Stimulated activated memory B cell treated with anti-CD40 and anti-IgM and Interleukin-4, amounts not matched to agents 10 μg/mL and 1 μg/mL and 100 μg/mL, for 72 hours (primary cell): ENCODE results near the gene GMDS.

ENCODE experiments used
- ATAC-seq: fragments of 150-1000 bp; cut with Tn5 transposase; 2 replicates; pipeline ENCODE4 v1.10.0; 2021
- H3K27ac Mint-ChIP-seq: one replicate; pipeline ENCODE4 v1.8.0; 2022; ENCODE audit warnings: mild to moderate bottlenecking, mixed read lengths
- H3K27me3 Mint-ChIP-seq: one replicate; pipeline ENCODE4 v1.8.0; 2022; ENCODE audit warnings: mixed read lengths
- H3K36me3 Mint-ChIP-seq: one replicate; pipeline ENCODE4 v1.8.0; 2022; ENCODE audit warnings: mixed read lengths
- H3K4me1 Mint-ChIP-seq: one replicate; pipeline ENCODE4 v1.8.0; 2022; ENCODE audit warnings: mixed read lengths
- H3K4me3 Mint-ChIP-seq: one replicate; pipeline ENCODE4 v1.8.0; 2022; ENCODE audit warnings: mild to moderate bottlenecking, moderate library complexity, mixed read lengths
- H3K9me3 Mint-ChIP-seq: one replicate; pipeline ENCODE4 v1.8.0; 2022; ENCODE audit warnings: mixed read lengths

GMDS gene

DNA sequence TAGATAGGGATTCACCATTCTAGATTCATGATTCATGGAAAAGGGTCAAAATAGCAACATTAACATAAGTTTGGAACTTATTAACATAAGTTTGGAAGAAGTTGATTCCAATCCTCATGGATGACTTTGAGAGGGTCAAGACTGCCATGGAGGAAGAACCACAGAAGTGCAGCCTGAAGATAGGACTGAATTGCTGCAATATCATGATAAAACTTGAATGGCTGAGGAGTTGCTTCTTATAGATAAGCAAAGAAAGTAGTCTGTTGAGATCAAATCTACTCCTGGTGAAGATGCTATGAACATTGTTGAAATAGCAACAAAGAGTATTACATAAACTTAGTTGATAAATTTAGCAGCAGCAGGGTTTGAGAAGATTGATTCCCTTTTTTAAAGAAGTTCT lies 62.2 kb downstream of the GMDS start:
- no peaks in the 10 kb centered on the region for H3K27me3 Mint-ChIP-seq
- no peak overlapping the region for H3K27ac Mint-ChIP-seq
- no peak overlapping the region for H3K4me3 Mint-ChIP-seq
- peaks cover 14% of the 10 kb centered on the region for H3K4me1 Mint-ChIP-seq
- no peak for ATAC-seq
- H3K9me3 Mint-ChIP-seq = peaks cover 3% of the 10 kb centered on the region
- H3K36me3 Mint-ChIP-seq = peaks cover 2% of the 10 kb centered on the region

DNA sequence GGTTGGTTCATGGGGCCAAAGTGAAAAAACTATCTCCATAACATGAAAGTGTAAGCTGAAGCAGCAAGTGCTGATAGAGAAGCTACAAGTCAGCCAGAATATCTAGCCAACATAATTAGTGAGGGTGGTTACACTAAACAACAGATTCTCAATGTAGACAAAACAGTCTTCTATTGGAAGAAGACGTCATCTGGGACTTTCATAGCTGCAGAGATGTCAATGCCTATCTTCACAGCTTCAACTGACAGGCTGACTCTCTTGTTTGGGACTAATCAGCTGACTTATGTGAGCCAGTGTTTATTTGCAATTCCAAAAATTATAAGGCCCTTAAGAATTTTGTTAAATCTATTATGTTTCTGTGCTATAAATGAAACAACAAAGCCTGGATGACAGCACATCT lies 63.2 kb downstream of the GMDS start:
- peaks cover 14% of the 10 kb centered on the region for H3K4me1 Mint-ChIP-seq
- H3K4me3 Mint-ChIP-seq = no peak overlapping the region
- H3K27ac Mint-ChIP-seq = no peak overlapping the region
- peaks cover 10% of the 10 kb centered on the region for H3K9me3 Mint-ChIP-seq
- H3K27me3 Mint-ChIP-seq = no peaks in the 10 kb centered on the region
- H3K36me3 Mint-ChIP-seq = peaks cover 11% of the 10 kb centered on the region
- no peak for ATAC-seq

DNA sequence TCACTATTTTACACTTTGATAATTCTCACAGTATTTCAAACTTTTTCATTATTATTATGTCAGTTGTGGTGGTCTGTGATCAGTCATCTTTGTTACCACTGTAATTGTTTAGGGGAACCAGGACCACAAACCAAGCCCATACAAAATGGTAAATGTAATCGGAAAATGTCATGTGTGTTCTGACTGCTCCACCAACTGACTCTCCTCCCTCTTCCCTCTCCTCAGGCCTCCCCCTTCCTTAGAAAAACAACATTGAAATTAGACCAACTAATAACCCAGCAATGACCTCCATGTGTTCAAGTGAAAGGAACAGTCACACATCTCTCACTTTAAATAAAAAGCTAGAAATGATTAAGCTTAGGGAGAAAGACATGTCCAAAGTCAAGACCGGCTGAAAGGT lies 63.8 kb downstream of the GMDS start:
- no peaks in the 10 kb centered on the region for H3K27me3 Mint-ChIP-seq
- peaks cover 19% of the 10 kb centered on the region for H3K4me1 Mint-ChIP-seq
- H3K36me3 Mint-ChIP-seq = peaks cover 16% of the 10 kb centered on the region
- peaks cover 10% of the 10 kb centered on the region for H3K9me3 Mint-ChIP-seq
- ATAC-seq = no peak
- no peak overlapping the region for H3K27ac Mint-ChIP-seq
- no peak overlapping the region for H3K4me3 Mint-ChIP-seq

DNA sequence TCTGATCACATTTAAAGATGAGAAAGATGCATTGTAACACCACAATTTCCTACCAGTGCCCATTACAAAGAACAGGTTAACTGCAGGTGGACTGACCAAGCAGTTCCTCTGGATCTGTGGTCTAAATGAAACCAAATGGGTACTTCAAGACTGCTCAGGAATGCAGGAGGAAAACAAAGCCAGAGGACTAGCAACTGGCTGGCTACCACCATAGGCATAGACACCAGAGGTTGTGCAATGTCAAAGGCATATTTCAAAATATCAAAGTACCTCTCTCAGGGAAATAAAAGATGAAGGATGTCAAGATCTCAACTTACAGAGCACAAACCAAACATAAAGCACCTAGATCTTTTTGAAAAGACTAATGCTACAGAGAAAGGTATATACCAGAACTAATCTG lies 65.5 kb downstream of the GMDS start:
- ATAC-seq = no peak
- Mint-ChIP-seq H3K27me3 (no peaks in the 10 kb centered on the region), H3K36me3 (peaks cover 17% of the 10 kb centered on the region), H3K9me3 (peaks cover 10% of the 10 kb centered on the region), H3K27ac (no peak overlapping the region), H3K4me3 (no peak overlapping the region), H3K4me1 (peaks cover 21% of the 10 kb centered on the region)

DNA sequence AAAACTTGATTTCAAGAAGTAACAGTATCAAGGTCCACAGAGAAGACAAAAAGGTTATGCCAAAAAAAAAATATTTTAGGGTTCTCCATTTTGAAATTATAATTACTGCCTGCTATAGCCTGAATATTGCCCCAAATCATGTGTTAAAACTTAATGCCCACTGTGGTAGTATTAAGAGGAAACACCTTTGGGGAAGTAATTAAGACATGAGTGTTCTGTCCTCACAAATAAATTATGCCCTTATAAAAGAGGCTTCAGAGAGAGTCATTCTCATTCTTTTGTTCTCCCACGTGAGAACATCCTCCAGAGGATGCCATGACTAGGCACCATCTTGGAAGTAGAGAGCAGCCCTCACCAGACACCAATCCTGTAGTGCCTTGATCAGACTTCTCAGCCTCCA lies 66.2 kb downstream of the GMDS start:
- Mint-ChIP-seq H3K36me3 (peaks cover 17% of the 10 kb centered on the region), H3K27me3 (no peaks in the 10 kb centered on the region), H3K27ac (no peak overlapping the region), H3K9me3 (peaks cover 10% of the 10 kb centered on the region), H3K4me1 (peaks cover 20% of the 10 kb centered on the region), H3K4me3 (no peak overlapping the region)
- no peak for ATAC-seq

DNA sequence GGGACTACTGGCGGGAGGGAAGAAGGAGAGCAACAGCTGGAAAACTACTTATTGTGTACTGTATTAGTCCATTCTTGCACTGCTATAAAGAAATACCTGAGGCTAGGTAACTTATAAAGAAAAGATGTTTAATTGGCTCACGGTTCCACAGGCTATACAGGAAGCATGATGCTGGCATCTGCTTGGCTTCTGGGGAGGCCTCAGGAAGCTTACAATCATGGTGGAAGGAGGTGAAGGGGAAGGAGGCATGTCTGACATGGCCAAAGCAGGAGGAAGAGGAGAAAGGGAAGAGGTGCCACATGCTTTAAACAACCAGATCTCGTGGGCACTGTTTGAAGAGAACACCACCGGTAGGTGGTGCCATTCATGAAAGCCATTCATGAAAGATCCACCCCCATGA lies 67.3 kb downstream of the GMDS start:
- peaks cover 17% of the 10 kb centered on the region for H3K36me3 Mint-ChIP-seq
- H3K27ac Mint-ChIP-seq = no peak overlapping the region
- no peaks in the 10 kb centered on the region for H3K27me3 Mint-ChIP-seq
- H3K9me3 Mint-ChIP-seq = peaks cover 10% of the 10 kb centered on the region
- H3K4me1 Mint-ChIP-seq = peaks cover 22% of the 10 kb centered on the region
- no peak overlapping the region for H3K4me3 Mint-ChIP-seq
- no peak for ATAC-seq

DNA sequence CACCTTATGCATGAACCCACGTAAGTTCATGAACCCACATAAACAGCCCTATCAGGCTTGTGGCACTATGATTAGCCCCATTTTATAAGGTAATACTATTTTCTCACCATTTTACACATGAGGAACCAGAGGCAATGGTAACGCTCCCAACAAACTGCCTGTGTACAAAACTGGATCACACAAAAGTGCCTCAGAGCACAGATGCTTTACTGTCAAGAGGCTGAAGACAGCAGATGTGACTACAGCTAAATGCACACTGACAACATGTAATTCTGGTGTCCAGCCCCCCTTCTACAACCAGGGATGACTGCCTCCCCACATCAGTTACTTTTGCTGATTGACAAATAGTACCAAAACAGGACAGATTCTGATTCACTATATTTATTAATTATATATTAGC lies 69.6 kb downstream of the GMDS start:
- no peaks in the 10 kb centered on the region for H3K27me3 Mint-ChIP-seq
- H3K4me3 Mint-ChIP-seq = no peak overlapping the region
- no peak overlapping the region for H3K27ac Mint-ChIP-seq
- no peak for ATAC-seq
- peaks cover 17% of the 10 kb centered on the region for H3K36me3 Mint-ChIP-seq
- peaks cover 10% of the 10 kb centered on the region for H3K9me3 Mint-ChIP-seq
- H3K4me1 Mint-ChIP-seq = peaks cover 27% of the 10 kb centered on the region

DNA sequence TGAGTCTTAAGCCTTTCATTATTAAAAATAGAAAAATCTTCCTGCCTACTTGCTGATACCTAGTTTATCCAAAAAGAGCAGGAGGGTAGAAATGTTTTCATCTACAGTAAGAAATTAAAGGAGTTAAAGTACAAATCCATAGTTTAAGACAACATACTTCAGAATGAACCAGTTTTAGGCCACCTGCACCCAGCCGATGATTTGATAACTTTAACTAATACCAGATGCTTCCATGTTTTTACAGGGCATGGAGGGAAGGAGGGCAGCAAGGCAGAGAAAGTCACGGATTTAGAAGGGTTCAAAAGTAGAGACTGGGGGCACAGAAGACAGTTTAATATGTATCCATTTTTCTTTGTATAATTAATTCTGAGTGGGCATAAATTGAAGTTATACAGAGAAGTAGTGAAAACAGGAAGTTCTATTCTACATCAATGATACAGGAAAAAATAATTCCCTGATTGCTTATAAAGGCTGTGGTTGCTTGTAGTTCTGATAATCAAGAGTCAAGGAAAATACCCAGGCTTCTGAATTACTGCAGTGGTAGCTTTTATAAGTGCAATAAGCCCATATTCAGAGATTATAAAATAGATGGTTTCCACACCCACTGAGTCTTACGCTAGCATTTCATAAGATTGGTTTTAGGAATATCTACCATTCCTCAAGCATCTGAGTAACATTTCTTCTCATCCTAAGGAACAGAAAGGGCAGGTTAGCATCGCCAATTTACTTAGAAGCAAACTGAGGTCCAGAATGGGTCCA lies 72.0 kb downstream of the GMDS start:
- Mint-ChIP-seq H3K27me3 (no peaks in the 10 kb centered on the region), H3K27ac (no peak overlapping the region), H3K4me1 (peaks cover 27% of the 10 kb centered on the region), H3K9me3 (peaks cover 9% of the 10 kb centered on the region), H3K36me3 (peaks cover 17% of the 10 kb centered on the region), H3K4me3 (no peak overlapping the region)
- ATAC-seq = no peak

DNA sequence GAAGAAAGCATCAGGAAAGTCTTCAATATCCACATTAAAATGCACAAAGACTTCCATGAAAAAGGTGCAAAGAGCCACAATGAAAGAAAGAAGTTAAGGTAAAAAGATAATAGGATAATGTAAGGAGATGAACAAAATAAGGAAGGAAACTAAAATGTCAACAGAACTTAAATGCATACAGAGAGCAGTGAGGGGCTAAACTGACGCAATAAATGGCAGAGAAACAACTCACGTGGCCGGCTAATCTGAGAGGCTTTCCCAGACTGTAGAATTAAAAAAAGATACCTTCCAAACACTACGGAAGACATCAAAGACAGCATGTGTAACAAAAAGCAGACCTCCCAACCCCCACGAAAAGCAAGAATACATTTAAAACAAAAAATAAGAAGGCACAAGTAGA lies 73.7 kb downstream of the GMDS start:
- H3K27me3 Mint-ChIP-seq = no peaks in the 10 kb centered on the region
- H3K4me3 Mint-ChIP-seq = no peak overlapping the region
- H3K27ac Mint-ChIP-seq = no peak overlapping the region
- H3K36me3 Mint-ChIP-seq = peaks cover 3% of the 10 kb centered on the region
- no peak for ATAC-seq
- H3K9me3 Mint-ChIP-seq = no peaks in the 10 kb centered on the region
- H3K4me1 Mint-ChIP-seq = peaks cover 23% of the 10 kb centered on the region

DNA sequence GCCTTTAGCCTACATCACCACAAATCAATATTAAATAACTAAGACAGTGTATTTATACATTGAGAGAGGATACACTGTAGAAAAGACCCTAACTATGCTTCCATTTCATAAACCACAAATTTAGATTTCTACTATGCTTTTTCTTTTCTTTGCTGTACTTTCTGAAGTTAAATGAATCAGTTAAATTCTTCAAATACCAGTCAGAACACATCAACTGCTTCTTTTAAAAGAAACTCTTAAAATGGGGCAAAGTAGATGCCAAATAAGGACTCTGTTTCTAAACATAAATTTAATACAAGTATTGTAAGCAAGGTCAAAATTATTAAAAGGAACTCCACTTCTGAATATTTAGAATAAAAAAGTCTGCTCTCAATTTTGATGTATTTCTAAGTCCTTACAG lies 76.9 kb downstream of the GMDS start:
- ATAC-seq = no peak
- H3K27me3 Mint-ChIP-seq = no peaks in the 10 kb centered on the region
- peaks cover 5% of the 10 kb centered on the region for H3K9me3 Mint-ChIP-seq
- no peak overlapping the region for H3K27ac Mint-ChIP-seq
- no peak overlapping the region for H3K4me3 Mint-ChIP-seq
- no peaks in the 10 kb centered on the region for H3K36me3 Mint-ChIP-seq
- peaks cover 20% of the 10 kb centered on the region for H3K4me1 Mint-ChIP-seq

DNA sequence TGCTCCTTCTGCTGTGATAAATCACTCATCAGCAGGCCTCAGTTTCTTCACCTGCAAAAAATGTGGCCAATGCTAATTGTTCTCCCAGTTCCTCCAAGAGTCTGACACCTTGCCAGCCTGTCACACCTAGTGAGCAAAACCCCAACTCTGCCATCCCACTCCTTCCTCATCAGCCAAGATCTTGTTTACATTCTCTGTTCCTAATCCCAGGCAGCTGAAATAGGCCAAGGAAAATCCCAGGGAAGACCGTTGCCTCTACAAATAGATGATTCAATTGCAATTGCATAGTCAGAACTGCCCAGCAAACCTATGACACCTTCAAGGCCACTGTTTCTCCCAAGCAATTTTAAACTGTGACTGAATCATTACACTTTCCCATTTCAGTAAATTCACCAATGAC lies 78.7 kb downstream of the GMDS start:
- no peak overlapping the region for H3K27ac Mint-ChIP-seq
- H3K36me3 Mint-ChIP-seq = no peaks in the 10 kb centered on the region
- H3K9me3 Mint-ChIP-seq = peaks cover 8% of the 10 kb centered on the region
- H3K27me3 Mint-ChIP-seq = no peaks in the 10 kb centered on the region
- H3K4me1 Mint-ChIP-seq = peaks cover 26% of the 10 kb centered on the region
- no peak overlapping the region for H3K4me3 Mint-ChIP-seq
- no peak for ATAC-seq

DNA sequence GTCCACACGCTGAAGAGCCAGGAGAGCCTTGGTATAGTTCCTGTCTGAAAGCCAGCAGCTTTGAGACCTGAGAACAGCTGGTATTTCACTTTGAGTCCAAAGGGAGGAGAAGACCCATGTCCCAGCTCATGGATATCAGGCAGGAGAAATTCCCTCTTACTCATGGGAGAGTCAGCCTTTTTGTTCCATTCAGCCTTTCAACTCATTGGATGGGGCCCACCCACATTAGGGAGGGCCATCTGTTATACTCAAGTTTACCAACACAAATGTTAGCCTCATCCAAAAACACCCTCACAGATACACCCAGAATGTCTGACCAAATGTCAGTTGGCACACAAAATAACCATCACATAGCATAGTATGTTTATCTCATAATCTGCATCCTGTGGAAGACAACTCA lies 80.1 kb downstream of the GMDS start:
- no peak overlapping the region for H3K27ac Mint-ChIP-seq
- H3K9me3 Mint-ChIP-seq = peaks cover 8% of the 10 kb centered on the region
- peaks cover 25% of the 10 kb centered on the region for H3K4me1 Mint-ChIP-seq
- H3K4me3 Mint-ChIP-seq = no peak overlapping the region
- no peaks in the 10 kb centered on the region for H3K27me3 Mint-ChIP-seq
- H3K36me3 Mint-ChIP-seq = no peaks in the 10 kb centered on the region
- no peak for ATAC-seq

DNA sequence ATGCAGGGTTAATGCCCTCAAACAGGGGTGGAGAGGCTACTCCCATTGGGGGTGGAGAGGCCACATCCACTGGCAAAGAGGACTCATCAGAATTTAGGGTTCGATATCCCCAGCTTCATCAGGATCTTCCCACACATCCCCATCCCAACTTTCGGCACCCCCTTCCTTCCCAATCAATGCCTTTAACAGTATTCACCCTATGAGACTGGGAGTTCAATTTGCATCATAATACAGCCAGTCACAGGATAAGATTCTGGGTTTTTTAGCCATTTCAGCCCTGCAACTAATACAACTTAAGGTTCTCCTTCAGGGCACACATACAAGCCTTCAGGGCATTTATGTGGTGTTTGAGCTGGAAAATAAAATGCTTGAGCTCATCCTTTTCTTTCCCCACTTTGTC lies 80.9 kb downstream of the GMDS start:
- ATAC-seq = no peak
- Mint-ChIP-seq H3K4me3 (no peak overlapping the region), H3K27ac (no peak overlapping the region), H3K9me3 (peaks cover 8% of the 10 kb centered on the region), H3K4me1 (peaks cover 25% of the 10 kb centered on the region), H3K27me3 (no peaks in the 10 kb centered on the region), H3K36me3 (no peaks in the 10 kb centered on the region)

DNA sequence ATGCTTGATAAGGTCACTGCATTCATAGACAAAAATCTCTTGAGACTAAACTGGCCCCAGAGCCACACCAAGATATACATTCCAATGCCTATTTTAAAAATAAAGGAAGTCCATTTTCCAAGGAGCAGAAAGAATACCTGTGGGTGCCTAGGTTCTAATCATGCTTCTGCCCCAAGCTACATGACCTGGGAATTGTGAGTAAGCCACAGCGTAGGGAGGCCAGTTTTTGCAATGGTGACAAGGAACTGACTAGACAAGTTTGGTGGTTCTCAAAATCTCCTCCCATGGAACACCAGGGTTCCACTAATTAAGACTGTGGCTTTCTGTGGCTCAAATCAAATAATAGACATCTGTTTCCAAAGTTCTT lies 83.3 kb downstream of the GMDS start:
- no peak for ATAC-seq
- no peaks in the 10 kb centered on the region for H3K36me3 Mint-ChIP-seq
- H3K4me3 Mint-ChIP-seq = no peak overlapping the region
- H3K9me3 Mint-ChIP-seq = peaks cover 8% of the 10 kb centered on the region
- no peak overlapping the region for H3K27ac Mint-ChIP-seq
- peaks cover 42% of the 10 kb centered on the region for H3K4me1 Mint-ChIP-seq
- no peaks in the 10 kb centered on the region for H3K27me3 Mint-ChIP-seq

DNA sequence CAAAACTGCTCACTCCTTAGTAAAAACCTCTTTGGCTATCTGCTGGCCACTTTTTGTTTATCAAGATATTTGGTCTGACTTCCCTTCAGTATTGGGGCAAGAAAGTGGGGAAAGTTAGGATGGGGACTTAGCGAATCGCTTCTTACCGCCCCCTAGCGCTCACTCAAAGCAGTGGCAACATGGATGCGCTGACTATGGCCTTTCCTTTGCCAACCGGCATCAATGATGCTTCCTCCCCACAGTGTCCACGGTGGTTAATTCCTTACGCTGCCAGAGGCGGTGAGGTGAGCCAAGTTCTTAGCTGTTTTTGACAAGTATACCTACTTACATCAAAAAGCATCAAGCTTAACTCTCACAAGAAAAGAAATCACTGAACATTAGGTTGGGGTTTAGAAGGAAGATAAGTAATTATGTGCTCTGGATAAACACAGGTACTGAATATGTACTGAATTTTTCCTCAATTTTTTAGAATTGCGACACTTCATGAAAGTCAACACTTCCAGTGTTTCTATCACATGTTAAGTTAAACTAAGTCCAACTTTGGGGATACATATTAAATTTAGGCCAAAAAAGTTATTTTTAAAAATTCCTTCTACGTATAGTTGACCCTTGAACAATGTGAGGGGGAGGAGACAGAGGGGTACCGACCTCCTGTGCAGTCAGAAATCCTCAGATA lies 86.7 kb downstream of the GMDS start:
- Mint-ChIP-seq H3K4me3 (no peak overlapping the region), H3K9me3 (peaks cover 3% of the 10 kb centered on the region), H3K4me1 (peaks cover 44% of the 10 kb centered on the region), H3K36me3 (no peaks in the 10 kb centered on the region), H3K27ac (no peak overlapping the region), H3K27me3 (no peaks in the 10 kb centered on the region)
- no peak for ATAC-seq

DNA sequence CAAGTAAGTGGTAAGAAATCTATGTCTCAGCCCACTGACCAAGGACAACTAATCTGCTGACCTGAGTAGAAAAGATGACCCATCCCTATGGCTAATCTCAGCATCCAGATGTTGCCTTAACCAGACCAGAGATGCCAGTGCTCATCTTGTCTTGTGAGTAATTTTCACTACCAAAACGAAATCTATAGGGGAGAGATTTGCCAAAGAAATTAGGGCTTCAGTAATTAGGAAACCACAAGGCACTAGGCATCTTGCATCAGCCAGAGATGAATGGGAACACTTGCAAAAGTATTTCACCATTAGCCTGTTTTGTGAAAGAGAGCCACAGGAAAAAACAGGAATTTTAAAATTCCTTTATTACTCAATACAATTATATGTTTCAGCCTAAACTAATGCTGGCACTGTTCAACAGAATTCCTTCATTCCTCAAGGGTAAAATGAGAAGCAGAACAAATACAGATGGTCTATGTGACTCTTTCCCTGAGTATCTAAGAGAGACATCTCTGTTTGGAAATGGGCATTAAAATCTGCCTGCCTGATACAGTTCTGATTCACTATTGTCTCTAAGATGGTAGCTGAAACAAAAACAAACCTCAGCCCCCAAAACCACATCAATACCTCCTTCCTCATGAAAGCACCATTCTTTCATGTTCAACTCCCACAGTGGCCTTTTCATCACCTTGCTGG lies 87.8 kb downstream of the GMDS start:
- H3K4me1 Mint-ChIP-seq = peaks cover 34% of the 10 kb centered on the region
- H3K27me3 Mint-ChIP-seq = no peaks in the 10 kb centered on the region
- H3K9me3 Mint-ChIP-seq = no peaks in the 10 kb centered on the region
- ATAC-seq = peak; percentile 77
- H3K36me3 Mint-ChIP-seq = no peaks in the 10 kb centered on the region
- no peak overlapping the region for H3K4me3 Mint-ChIP-seq
- no peak overlapping the region for H3K27ac Mint-ChIP-seq
